Astrocyte (in vitro differentiated cells and primary cell): ENCODE data around the gene FSD1L.

Experiments used
- CTCF ChIP-seq: IDR thresholded peaks from 2 replicates; pipeline ENCODE4 v1.5.1; 2011; ENCODE audit warnings: low read depth, mild to moderate bottlenecking, inconsistent platforms, low read length, moderate library complexity; ENCODE audit not compliant: insufficient read depth
- EZH2 ChIP-seq: IDR thresholded peaks from 2 replicates; pipeline ENCODE4 v1.6.1; 2012; ENCODE audit warnings: mild to moderate bottlenecking, low read length, inconsistent platforms; ENCODE audit not compliant: insufficient read depth

DNA sequence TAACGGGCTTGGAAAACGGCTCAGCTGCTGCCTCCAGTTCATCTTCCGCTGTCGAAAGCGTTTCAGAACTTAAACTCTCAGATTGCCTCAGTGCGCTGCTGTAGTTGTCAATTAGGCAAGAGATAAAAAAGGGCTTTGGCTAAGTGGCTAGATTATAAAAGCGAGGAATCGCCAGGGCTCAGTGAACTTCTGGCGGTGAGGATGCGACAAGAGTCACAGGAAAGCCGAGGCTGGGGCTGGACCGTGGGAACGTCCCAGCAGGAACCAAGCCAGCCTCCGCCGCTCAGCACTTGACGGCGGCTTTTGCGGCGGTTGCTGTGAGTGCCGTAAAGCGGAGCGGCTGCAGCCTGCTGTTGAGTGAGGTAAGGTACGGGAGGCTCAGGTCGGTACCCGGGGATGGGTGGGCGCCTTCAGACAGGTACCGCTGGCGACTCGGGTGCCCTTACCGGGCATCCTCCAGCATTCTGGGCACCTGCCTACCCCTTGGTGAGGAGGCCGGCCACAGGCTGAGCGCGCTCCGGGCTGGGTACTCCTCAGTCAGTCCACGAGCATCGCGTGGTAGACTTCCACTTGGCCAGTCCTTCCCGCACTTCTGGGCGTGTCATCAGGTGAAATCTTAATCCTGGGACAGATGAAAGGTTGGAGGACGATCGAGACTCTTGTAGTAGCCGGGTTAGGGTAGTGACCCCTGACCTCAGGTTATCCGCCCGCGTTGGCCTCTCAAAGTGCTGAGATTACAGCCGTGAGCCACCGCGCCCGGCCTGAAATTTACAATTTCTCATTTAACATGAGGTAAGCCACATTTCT, 110.2 kb downstream of the FSD1L start, which contains the start of gene FKTN:
- TF ChIP-seq CTCF (no peak), EZH2 (no peak)
